Nephron (organoid): ENCODE measurements around the gene CDH9.

ENCODE experiments used
- H3K27ac Mint-ChIP-seq, 3 experiments: 2 replicates each; pipeline ENCODE4 v1.8.0; 2020; ENCODE audit warnings: mixed read lengths in 3 of 3, mild to moderate bottlenecking in 2 of 3, moderate library complexity in 1 of 3
- H3K27me3 Mint-ChIP-seq: 2 replicates; pipeline ENCODE4 v1.8.0; 2021; ENCODE audit warnings: low read depth, mild to moderate bottlenecking, moderate library complexity, mixed read lengths
- H3K36me3 Mint-ChIP-seq: 2 replicates; pipeline ENCODE4 v1.8.0; 2020; ENCODE audit warnings: low read depth, mixed read lengths
- H3K4me1 Mint-ChIP-seq: 2 replicates; pipeline ENCODE4 v1.8.0; 2020; ENCODE audit warnings: mixed read lengths
- H3K4me3 Mint-ChIP-seq, 3 experiments: 2 replicates each; pipeline ENCODE4 v1.8.0; 2020; ENCODE audit warnings: mild to moderate bottlenecking in 3 of 3, mixed read lengths in 3 of 3, moderate library complexity in 2 of 3
- H3K9me3 Mint-ChIP-seq: 2 replicates; pipeline ENCODE4 v1.8.0; 2020; ENCODE audit warnings: mixed read lengths
- CTCF ChIP-seq, 3 experiments: fragments of 200-600 bp; sonication (generic); IDR thresholded peaks; one replicate each; pipeline ENCODE4 v1.5.0; 2021; ENCODE audit warnings: antibody characterized with exemption in 3 of 3; ENCODE audit not compliant: unreplicated experiment in 3 of 3

CDH9 gene

DNA sequence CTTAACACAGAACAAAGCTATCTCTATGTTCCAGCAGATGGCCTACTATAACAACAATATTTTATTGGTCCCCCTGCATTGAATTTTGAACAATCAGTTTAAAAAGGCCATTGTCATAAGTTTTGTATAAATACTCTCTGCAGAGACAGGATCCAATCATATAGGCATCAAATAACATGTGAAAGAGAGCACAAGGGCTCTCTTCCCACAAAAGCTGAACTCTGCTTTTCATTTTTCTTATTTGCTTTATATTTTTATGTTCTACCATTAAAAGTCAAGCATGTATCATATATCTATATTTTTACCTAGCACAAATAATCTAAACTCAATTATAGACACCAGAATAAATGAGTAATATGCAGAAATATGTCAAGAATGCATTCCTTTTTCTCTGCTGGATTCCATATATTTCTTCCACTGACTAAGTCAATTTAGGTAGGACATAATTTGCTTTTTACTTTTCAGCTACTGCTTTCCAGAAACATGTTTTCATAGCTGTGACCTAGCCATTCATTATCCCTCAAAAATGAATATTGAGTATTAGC is 143.6 kb downstream of the CDH9 start:
- no peak overlapping the region for H3K4me3 Mint-ChIP-seq
- no peak for TF ChIP-seq CTCF (IDR thresholded peaks at IDR 0.05; ENCODE audit: unreplicated experiment in 3 of 3)
- peaks cover 15% of the 10 kb centered on the region for H3K36me3 Mint-ChIP-seq
- H3K27me3 Mint-ChIP-seq, result no peaks in the 10 kb centered on the region
- H3K4me1 Mint-ChIP-seq, result no peaks in the 10 kb centered on the region
- H3K27ac Mint-ChIP-seq, result no peak overlapping the region
- H3K9me3 Mint-ChIP-seq, result peaks cover 11% of the 10 kb centered on the region

DNA sequence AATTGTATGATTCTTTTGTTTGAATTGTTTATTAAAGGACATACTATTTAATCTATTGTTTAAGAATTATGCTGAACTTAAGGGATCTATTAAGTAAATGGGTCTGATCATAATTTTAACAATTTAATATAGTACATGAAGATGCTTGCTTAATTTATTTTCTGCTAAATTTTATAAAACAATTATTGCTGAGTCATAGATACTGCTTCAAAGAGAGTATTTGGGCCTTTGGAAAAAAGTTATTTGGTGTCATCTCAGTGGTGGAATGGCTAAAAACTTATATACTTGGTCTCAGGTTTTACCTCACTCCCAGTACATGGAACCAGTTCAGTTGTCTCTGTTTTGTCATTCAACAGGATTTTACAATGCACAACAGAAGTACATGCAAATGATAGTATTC is 145.3 kb downstream of the CDH9 start:
- Mint-ChIP-seq H3K9me3 (peaks cover 6% of the 10 kb centered on the region), H3K4me1 (no peaks in the 10 kb centered on the region), H3K27ac (no peak overlapping the region), H3K4me3 (no peak overlapping the region), H3K36me3 (peaks cover 5% of the 10 kb centered on the region), H3K27me3 (no peaks in the 10 kb centered on the region)
- TF ChIP-seq CTCF (IDR thresholded peaks at IDR 0.05; ENCODE audit: unreplicated experiment in 3 of 3), result no peak

DNA sequence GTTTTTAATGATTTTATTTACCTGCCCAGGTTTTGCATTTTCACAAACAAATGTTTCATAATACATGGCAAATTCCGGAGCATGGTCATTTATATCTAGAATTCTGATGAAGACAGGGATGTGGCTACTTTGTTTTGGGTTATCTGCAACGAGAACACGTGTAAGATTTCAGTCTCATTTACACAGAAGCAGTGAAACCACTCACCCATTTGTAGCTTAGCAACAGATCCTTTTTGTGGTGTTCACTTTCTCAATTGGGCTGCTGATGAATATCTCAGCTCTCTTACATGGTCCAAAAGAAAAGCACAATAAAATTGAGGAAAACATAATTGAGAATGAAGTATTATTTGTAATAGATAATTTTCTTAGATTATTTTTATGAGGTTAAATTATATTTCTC is 148.6 kb downstream of the CDH9 start:
- Mint-ChIP-seq H3K4me3 (no peak overlapping the region), H3K36me3 (peaks cover 5% of the 10 kb centered on the region), H3K27me3 (no peaks in the 10 kb centered on the region), H3K9me3 (no peaks in the 10 kb centered on the region), H3K27ac (no peak overlapping the region), H3K4me1 (no peaks in the 10 kb centered on the region)
- TF ChIP-seq CTCF (IDR thresholded peaks at IDR 0.05; ENCODE audit: unreplicated experiment in 3 of 3), result no peak

DNA sequence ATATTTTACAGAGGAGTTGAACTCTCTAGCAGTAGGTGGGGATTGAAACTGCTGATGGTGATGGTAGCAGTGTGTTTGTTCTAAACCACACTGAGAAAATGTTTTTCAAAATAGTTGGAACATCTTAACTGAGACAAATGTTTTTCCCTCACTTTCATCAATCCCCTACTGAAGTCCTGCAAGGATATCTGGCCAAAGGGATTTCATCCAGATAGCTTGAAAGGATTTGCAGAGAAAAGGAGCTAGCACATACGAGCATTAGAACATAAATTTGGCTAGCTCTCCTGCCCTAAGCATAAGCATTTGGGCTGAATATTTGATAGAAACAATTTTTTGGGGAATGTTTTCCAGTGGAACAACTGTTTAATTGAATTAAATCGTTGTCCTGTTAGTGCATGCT is 153.9 kb downstream of the CDH9 start:
- H3K4me3 Mint-ChIP-seq, result no peak overlapping the region
- no peaks in the 10 kb centered on the region for H3K9me3 Mint-ChIP-seq
- no peak for TF ChIP-seq CTCF (IDR thresholded peaks at IDR 0.05; ENCODE audit: unreplicated experiment in 3 of 3)
- peaks cover 17% of the 10 kb centered on the region for H3K36me3 Mint-ChIP-seq
- H3K27ac Mint-ChIP-seq, result no peak overlapping the region
- H3K4me1 Mint-ChIP-seq, result peaks cover 8% of the 10 kb centered on the region
- H3K27me3 Mint-ChIP-seq, result no peaks in the 10 kb centered on the region

- H3K36me3 Mint-ChIP-seq, result peaks cover 17% of the 10 kb centered on the region
- TF ChIP-seq CTCF (IDR thresholded peaks at IDR 0.05; ENCODE audit: unreplicated experiment in 3 of 3), result no peak
- peak overlapping the region in 1 of 3 experiments; percentile 39 for H3K27ac Mint-ChIP-seq
- peaks cover 8% of the 10 kb centered on the region for H3K4me1 Mint-ChIP-seq
- no peaks in the 10 kb centered on the region for H3K27me3 Mint-ChIP-seq
- no peaks in the 10 kb centered on the region for H3K9me3 Mint-ChIP-seq
- no peak overlapping the region for H3K4me3 Mint-ChIP-seq
Observed at GRCh38 chr5:26883375-26883774, 155.0 kb downstream of the CDH9 start.

- H3K4me1 Mint-ChIP-seq, result peaks cover 8% of the 10 kb centered on the region
- no peaks in the 10 kb centered on the region for H3K27me3 Mint-ChIP-seq
- peaks cover 17% of the 10 kb centered on the region for H3K36me3 Mint-ChIP-seq
Observed at GRCh38 chr5:26881901-26882300, 156.5 kb downstream of the CDH9 start.

More at GRCh38 chr5:26881901-26882300, 156.5 kb downstream of the CDH9 start:
- no peak overlapping the region for H3K4me3 Mint-ChIP-seq
- no peaks in the 10 kb centered on the region for H3K9me3 Mint-ChIP-seq
- TF ChIP-seq CTCF (IDR thresholded peaks at IDR 0.05; ENCODE audit: unreplicated experiment in 3 of 3), result no peak
- H3K27ac Mint-ChIP-seq, result no peak overlapping the region
